Stimulated activated CD8-positive, alpha-beta memory T cell treated with anti-CD3 and anti-CD28 coated beads, Interleukin-4, amount 100 ng/mL, for 1 hour (primary cell): ENCODE measurements around the gene CRYZL1.

Source experiments
- DNase-seq, 2 donors: peaks; one replicate each; pipeline ENCODE4 v3.0.0-alpha.2; 2020; ENCODE audit warnings: low read depth in 2 of 2, low spot score in 1 of 2

The CRYZL1 gene

DNA sequence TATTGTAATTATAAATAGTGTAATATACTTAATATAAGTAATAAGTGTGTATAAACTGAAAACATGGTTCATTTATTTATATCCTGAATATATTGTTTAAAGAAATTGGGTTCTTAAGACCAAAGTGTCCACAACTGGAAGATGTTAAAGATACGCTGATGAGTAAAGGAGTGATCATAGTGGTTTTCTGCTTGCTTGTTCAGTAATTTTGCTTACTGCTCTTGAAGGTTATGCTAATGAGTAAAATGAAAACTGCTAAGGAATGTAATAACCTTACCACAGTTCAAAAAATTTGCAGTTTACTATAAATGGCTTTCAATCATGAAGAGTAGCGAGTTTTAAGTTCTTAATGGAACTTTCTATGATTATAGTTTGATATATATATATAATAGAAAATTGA, 75.0 kb downstream of the CRYZL1 start:
- DNase-seq = no peak

DNA sequence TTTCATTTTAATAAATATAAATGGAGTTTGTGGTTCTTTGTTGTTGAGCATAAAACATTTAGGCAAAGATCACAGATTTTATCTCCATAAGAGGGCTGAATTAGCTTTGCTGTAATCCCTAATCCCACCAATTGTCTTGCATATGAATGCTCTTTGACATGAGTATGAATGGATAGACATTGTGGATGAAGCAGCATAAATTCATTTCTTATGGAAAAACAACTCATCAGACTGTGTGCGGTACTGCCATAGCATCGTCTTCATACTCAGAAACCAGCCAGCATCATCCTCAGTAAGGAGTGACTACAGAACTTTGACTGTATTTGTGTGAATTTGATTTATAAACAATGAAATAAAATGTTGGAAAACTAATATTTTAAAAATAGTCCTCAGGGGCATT, 79.2 kb downstream of the CRYZL1 start:
- DNase-seq = no peak

DNA sequence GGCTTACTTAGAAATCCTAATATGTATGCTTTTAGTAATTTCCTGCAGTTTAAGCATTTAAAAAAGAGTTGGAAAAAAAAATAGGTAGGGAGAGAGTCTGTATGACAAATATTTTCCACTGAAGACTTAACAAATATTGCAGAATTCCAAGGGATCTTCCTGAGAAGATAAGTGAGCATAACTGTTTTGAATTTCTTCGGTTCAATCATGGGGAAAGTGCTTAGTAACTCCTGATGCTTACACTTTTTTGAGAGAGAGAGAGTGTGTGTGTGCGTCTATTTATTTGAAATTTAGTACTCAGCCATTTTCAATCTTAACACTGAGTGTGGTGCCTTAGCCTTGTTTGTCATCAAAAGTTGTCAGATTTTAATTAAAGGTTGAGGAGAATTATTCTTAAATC, 80.2 kb downstream of the CRYZL1 start:
- DNase-seq = no peak

DNA sequence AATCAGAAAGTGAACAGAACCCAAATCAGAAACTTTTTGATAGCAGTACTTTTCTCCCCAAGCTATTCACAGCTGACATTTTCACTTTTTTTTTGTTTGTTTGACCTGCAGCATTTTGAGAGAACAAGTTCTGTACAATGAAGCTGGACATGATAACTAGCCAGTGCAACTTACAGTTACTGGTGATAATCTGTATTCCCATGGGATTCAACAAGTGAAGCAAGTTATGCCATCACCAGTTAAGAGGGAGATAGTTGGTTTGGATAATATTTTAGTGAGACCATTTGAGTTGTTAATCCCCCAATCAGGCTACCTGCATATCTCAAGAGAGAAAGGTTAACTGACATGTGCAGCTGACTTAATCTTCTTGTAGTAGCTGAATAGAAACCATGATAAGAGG, 80.6 kb downstream of the CRYZL1 start:
- no peak for DNase-seq

DNA sequence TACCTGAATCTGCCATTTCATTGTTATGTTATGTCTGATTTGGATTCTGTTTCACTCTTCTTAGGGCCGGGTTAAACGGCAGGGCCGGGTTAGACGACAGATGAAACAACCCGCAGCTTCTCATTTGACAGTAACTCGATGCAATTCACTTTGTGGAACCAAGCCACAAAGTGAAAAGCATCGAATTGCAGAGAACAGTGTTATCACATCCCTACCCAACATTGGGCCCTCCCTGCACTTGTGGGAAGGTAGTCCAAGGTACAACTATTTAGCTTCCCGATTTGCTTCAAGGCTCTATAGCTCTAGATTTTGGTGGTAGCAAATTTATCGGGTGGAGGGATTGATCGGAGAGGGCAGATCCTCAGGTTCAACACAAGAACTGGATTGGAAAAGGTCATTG, 81.7 kb downstream of the CRYZL1 start:
- no peak for DNase-seq

DNA sequence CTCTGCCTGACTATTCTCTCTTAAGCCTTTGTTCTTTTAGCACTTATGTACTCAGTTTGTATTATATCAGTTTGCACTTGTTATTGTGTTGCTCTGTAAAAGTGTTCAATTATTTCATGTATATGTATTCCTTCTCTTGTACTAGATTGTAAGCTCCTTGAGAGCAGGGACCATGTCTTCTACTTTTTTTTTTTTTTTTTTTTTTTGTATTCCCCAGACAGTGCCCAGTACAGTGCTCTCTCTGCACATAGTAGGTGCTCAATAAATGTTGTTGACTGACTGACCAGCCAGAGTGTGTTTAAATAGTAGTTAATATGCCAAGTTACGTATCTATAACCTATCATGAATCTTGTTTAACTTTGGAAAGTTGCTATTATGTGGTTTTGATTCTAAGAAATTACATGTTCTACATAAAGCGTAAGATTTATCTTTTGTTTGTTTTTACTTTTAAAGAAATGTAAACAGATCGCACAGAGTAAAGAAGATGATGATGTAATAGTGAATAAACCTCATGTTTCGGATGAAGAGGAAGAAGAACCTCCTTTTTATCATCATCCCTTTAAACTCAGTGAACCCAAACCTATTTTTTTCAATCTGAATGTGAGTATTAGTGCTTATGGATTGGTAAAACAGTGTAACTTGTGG, 82.6 kb downstream of the CRYZL1 start:
- DNase-seq = no peak

DNA sequence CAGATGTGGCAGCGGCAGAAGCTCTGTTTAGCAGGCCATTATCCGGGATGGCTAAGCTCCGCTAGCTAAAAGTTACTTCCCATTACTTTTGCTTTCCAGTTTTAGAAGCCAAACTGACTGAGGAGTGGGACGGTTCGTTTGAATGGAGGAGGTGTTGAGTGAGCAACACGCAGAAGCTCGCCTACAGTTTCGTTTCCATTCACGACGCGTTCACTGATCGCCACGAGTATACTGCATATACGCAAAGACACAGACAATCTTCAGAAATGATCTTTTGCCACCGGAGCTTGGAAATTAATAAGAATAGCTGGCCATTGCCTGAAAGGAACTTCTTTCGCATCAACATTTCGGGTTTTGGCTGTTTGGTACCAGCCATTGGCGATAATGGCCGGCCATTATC, 84.1 kb downstream of the CRYZL1 start:
- no peak for DNase-seq

DNA sequence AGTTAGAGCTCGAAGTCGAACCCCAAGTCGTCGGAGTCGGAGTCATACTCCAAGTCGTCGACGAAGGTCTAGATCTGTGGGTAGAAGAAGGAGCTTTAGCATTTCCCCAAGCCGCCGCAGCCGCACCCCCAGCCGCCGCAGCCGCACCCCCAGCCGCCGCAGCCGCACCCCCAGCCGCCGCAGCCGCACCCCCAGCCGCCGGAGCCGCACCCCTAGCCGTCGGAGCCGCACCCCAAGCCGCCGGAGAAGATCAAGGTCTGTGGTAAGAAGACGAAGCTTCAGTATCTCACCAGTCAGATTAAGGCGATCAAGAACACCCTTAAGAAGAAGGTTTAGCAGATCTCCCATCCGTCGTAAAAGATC, 86.6 kb downstream of the CRYZL1 start:
- DNase-seq = no peak

DNA sequence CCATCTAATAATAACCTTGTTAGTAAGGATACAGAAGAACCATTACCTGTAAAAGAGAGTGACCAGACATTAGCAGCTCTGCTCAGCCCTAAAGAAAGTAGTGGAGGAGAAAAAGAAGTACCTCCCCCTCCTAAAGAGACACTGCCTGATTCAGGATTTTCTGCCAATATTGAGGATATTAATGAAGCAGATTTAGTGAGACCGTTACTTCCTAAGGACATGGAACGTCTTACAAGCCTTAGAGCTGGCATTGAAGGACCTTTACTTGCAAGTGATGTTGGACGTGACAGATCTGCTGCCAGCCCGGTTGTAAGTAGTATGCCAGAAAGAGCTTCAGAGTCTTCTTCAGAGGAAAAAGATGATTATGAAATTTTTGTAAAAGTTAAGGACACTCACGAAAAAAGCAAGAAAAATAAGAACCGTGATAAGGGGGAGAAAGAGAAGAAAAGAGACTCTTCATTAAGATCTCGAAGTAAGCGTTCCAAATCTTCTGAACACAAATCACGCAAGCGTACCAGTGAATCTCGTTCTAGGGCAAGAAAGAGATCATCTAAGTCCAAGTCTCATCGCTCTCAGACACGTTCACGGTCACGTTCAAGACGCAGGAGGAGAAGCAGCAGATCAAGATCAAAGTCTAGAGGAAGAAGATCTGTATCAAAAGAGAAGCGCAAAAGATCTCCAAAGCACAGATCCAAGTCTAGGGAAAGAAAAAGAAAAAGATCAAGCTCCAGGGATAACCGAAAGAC, 87.1 kb downstream of the CRYZL1 start:
- no peak for DNase-seq

DNA sequence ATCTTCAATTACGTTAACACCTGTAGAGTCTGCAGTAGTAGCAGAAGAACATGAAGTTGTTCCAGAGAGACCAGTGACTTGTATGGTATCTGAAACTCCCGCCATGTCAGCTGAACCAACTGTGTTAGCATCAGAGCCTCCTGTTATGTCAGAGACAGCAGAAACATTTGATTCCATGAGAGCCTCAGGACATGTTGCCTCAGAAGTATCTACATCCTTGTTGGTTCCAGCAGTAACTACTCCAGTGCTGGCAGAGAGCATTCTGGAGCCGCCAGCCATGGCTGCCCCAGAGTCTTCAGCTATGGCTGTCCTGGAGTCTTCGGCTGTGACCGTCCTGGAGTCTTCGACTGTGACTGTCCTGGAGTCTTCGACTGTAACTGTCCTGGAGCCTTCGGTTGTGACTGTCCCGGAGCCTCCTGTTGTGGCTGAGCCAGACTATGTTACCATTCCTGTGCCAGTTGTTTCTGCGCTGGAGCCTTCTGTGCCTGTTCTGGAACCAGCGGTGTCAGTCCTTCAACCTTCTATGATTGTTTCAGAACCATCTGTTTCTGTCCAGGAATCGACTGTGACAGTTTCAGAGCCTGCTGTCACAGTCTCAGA, 88.4 kb downstream of the CRYZL1 start:
- DNase-seq = no peak

DNA sequence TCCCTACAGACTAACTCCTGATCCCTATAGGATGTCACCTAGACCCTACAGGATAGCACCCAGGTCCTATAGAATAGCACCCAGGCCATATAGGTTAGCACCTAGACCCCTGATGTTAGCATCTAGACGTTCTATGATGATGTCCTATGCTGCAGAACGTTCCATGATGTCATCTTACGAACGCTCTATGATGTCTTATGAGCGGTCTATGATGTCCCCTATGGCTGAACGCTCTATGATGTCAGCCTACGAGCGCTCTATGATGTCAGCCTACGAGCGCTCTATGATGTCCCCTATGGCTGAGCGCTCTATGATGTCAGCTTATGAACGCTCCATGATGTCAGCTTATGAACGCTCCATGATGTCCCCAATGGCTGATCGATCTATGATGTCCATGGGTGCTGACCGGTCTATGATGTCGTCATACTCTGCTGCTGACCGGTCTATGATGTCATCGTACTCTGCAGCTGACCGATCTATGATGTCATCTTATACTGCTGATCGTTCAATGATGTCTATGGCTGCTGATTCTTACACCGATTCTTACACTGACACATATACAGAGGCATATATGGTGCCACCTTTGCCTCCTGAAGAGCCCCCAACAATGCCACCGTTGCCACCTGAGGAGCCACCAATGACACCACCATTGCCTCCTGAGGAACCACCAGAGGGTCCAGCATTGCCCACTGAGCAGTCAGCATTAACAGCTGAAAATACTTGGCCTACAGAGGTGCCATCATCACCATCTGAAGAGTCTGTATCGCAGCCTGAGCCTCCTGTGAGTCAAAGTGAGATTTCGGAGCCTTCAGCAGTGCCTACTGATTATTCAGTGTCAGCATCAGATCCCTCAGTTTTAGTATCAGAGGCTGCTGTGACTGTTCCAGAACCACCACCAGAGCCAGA, 89.2 kb downstream of the CRYZL1 start:
- DNase-seq = no peak

DNA sequence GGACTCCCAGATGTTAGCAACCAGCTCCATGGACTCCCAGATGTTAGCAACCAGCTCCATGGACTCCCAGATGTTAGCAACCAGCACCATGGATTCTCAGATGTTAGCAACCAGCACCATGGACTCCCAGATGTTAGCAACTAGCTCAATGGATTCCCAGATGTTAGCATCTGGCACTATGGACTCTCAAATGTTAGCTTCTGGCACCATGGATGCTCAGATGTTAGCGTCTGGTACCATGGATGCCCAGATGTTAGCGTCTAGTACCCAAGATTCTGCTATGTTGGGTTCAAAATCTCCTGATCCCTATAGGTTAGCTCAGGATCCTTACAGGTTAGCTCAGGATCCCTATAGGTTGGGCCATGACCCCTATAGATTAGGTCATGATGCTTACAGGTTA, 89.9 kb downstream of the CRYZL1 start:
- no peak for DNase-seq

DNA sequence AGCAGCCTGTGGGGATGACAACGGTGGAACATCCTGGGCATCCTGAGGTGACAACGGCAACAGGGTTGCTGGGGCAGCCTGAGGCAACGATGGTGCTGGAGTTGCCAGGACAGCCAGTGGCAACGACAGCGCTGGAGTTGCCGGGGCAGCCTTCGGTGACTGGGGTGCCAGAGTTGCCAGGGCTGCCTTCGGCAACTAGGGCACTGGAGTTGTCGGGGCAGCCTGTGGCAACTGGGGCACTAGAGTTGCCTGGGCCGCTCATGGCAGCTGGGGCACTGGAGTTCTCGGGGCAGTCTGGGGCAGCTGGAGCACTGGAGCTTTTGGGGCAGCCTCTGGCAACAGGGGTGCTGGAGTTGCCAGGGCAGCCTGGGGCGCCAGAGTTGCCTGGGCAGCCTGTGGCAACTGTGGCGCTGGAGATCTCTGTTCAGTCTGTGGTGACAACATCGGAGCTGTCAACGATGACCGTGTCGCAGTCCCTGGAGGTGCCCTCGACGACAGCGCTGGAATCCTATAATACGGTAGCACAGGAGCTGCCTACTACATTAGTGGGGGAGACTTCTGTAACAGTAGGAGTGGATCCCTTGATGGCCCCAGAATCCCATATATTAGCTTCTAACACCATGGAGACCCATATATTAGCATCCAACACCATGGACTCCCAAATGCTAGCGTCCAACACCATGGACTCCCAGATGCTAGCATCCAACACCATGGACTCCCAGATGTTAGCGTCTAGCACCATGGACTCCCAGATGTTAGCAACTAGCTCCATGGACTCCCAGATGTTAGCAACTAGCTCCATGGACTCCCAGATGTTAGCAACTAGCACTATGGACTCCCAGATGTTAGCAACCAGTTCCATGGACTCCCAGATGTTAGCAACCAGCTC, 90.5 kb downstream of the CRYZL1 start:
- no peak for DNase-seq

DNA sequence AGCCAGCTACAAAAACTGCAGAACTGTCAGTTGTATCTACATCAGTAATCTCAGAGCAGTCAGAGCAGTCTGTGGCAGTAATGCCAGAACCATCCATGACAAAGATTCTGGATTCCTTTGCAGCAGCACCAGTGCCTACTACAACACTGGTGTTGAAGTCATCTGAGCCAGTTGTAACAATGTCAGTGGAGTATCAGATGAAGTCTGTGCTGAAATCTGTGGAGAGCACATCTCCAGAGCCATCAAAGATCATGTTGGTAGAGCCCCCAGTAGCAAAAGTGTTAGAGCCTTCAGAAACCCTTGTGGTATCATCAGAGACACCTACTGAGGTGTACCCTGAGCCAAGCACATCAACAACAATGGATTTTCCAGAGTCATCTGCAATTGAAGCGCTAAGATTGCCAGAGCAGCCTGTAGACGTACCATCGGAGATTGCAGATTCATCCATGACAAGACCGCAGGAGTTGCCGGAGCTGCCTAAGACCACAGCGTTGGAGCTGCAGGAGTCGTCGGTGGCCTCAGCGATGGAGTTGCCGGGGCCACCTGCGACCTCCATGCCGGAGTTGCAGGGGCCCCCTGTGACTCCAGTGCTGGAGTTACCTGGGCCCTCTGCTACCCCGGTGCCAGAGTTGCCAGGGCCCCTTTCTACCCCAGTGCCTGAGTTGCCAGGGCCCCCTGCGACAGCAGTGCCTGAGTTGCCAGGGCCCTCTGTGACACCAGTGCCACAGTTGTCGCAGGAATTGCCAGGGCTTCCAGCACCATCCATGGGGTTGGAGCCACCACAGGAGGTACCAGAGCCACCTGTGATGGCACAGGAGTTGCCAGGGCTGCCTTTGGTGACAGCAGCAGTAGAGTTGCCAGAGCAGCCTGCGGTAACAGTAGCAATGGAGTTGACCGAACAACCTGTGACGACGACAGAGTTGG, 91.4 kb downstream of the CRYZL1 start:
- DNase-seq = no peak

DNA sequence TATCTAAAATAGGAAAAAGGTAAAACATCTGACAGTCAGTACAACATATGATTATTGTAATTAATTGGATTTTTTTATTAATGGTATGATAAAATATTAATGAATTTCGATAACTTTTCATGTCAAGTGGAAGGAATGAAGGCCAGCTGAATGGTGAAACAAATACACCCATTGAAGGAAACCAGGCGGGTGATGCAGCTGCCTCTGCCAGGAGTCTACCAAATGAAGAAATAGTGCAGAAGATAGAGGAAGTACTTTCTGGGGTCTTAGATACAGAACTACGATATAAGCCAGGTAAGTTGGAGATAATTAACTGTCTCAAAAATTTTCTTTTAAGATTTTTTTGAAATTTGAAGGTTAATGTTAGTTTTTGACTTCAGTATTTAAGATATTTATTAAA, 95.5 kb downstream of the CRYZL1 start:
- DNase-seq = no peak

DNA sequence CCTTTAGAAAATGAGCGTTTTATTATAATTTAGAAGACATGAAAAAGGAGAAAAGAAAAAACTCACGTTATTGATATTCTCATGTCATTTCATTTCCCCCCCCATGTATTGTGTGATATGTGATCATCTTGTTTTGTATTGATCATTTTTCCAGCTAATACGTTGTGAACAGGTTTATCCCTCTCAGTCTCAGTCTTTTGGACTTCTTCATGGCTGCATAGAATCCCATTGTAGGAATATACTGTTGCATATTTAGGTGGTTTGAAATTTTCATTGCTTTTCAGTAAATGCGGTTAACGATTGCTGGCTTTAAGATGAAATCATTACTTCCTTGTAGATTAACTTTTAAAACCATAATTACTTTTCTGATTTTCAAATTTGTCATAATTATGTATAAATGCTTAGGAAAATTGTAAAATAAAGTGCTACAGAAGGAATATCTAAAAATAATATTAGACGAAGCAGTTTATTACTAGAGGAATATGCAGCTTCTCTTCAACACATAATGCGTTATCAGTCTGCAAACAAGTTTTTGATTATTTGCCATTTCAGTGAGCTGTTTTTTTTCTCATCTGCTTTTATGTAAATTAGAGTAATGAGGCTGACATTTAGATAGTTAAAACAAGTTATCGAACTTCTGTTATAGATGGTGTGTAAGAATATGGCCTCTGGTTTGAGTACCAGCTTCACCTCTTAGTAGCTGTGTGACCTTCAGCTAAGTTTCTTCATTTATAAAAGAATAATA, 96.9 kb downstream of the CRYZL1 start:
- no peak for DNase-seq

DNA sequence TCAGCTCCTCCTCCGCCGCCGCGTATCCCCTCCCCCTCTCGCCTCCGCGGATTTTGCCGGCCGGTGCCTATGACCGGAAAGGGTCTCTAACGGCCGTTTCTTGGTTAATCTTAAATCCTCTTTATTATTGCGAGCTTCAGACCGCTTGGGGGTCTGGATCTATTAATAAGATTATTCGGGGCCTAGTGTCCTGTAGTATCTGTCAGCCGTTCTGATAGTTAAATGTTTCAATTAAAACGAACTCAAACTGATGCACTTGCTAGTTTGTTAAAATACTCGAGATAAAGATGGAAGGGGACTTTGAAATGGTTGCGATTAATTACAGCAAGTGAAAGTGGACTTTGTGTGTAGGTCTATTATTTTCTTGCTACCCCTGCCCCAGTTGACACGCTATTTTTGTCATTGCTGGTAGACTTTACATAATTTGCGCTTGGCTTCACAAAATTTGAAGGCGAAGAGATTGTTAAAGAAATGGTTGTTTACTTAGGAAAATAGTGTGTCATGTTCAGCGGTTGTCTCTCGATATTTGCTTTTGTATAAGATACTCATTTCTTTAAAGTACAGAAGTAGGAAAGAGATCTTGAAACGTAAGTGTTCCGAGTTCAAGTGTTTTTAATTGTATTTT, 97.9 kb downstream of the CRYZL1 start:
- DNase-seq = peak in 1 of 2 donors; percentile 50
